Kidney (tissue), 14 donors: ENCODE measurements around the gene LRRC2. TPM values are rescaled to one million over a fixed set of nuclear protein-coding genes. Genes with fewer than 3 reads are reported as not detected.
A peak's percentile ranks its signal among the peaks of the same experiment; 100 is the strongest.

Experiments used
- DNase-seq, 5 donors: peaks; one replicate each; pipeline ENCODE4 v3.0.0-alpha.2; 2013 to 2020
- FAIRE-seq: peaks from 2 replicates; lab custom pipeline; 2012; peaks lifted over from hg19 to GRCh38; lab: Jason Lieb, UNC
- H3K27ac ChIP-seq, 2 donors: one replicate each; pipeline ENCODE4 v1.7.0; 2013; ENCODE audit warnings: low read depth in 2 of 2, low read length in 2 of 2, inconsistent platforms in 1 of 2
- H3K27me3 ChIP-seq: one replicate; pipeline ENCODE4 v1.7.1; 2013; ENCODE audit warnings: low read length, inconsistent platforms; ENCODE audit not compliant: control insufficient read depth, insufficient read depth
- H3K36me3 ChIP-seq, 3 donors: one replicate each; pipeline versions ENCODE4 v1.7.0 to v1.7.1; 2013; ENCODE audit warnings: low read length in 3 of 3, control low read depth in 1 of 3, inconsistent platforms in 1 of 3; ENCODE audit not compliant: insufficient read depth in 3 of 3, control insufficient read depth in 2 of 3
- H3K4me1 ChIP-seq, 3 donors: one replicate each; pipeline versions ENCODE4 v1.7.0 to v1.7.1; 2013; ENCODE audit warnings: low read length in 3 of 3, inconsistent platforms in 1 of 3, low read depth in 1 of 3; ENCODE audit not compliant: control insufficient read depth in 2 of 3, insufficient read depth in 2 of 3
- H3K4me3 ChIP-seq, 3 donors: one replicate each; pipeline versions ENCODE4 v1.7.0 to v1.8.1; 2013; ENCODE audit warnings: low read length in 3 of 3, control low read depth in 1 of 3, inconsistent platforms in 1 of 3
- H3K9ac ChIP-seq, 3 donors: one replicate each; pipeline versions ENCODE4 v1.7.0 to v1.7.1; 2013; ENCODE audit warnings: low read length in 3 of 3, control low read depth in 1 of 3, inconsistent platforms in 1 of 3
- H3K9me3 ChIP-seq, 3 donors: one replicate each; pipeline versions ENCODE4 v1.7.0 to v1.7.1; 2013; ENCODE audit warnings: low read length in 3 of 3, control low read depth in 1 of 3, inconsistent platforms in 1 of 3; ENCODE audit not compliant: control insufficient read depth in 2 of 3, insufficient read depth in 1 of 3
- intact Hi-C: fragments of 100-400 bp; cut with DNase I; formaldehyde crosslinking; loops from one replicate; pipeline ENCODE4 v1.11.1; 2022
- polyA plus RNA-seq: library from polyadenylated mRNA; stranded (reverse); fragments of 350-450 nt; fragmentation: Illumina TruSeq; extraction: RNeasy Lipid Tissue Mini Kit (QIAGEN cat#74804); gene quantifications from one replicate; pipeline ENCODE4 v1.2.3, GENCODE V29; 2014; ENCODE audit warnings: low read depth, low replicate concordance; ENCODE audit not compliant: insufficient read depth
- total RNA-seq: library from RNA; stranded (reverse); fragmentation: NEBNext Ultra II Directional; extraction: Animal tissue kit (Norgen Biotek cat#: 25700); gene quantifications from one replicate; pipeline ENCODE4 v1.2.1, GENCODE V29; 2021
- TF ChIP-seq, protein P1 (sequence below): IDR thresholded peaks from 3 replicates; pipeline ENCODE4 v1.5.1; 2012; ENCODE audit warnings: mild to moderate bottlenecking, moderate library complexity, borderline replicate concordance; ENCODE audit not compliant: insufficient read depth; ENCODE audit errors: extremely low read depth
- donor health status: control.
- donor health status: control.
- donor health status: control.
- donor health status: control.
- donor health status: control.
- donor health status: DM: yes; HTN: yes; CAD: no.
- donor health status: Normal renal cell carcinoma (clear cell type).

LRRC2 gene
- total and polyA plus RNA-seq, 2 donors from 2014 or later = 3.4 to 7.5 TPM

GRCh38 chr3:46541835-46542234 is 24.3 kb downstream of the LRRC2 start:
- Histone ChIP-seq H3K36me3 (no peaks in the 10 kb centered on the region), H3K27me3 (no peaks in the 10 kb centered on the region), H3K4me1 (peaks cover 0 to 3% (median 0%) of the 10 kb centered on the region in 3 donors), H3K9ac (no peak overlapping the region), H3K9me3 (no peaks in the 10 kb centered on the region), H3K4me3 (no peak overlapping the region), H3K27ac (no peak overlapping the region)
- TF ChIP-seq, protein P1, sequence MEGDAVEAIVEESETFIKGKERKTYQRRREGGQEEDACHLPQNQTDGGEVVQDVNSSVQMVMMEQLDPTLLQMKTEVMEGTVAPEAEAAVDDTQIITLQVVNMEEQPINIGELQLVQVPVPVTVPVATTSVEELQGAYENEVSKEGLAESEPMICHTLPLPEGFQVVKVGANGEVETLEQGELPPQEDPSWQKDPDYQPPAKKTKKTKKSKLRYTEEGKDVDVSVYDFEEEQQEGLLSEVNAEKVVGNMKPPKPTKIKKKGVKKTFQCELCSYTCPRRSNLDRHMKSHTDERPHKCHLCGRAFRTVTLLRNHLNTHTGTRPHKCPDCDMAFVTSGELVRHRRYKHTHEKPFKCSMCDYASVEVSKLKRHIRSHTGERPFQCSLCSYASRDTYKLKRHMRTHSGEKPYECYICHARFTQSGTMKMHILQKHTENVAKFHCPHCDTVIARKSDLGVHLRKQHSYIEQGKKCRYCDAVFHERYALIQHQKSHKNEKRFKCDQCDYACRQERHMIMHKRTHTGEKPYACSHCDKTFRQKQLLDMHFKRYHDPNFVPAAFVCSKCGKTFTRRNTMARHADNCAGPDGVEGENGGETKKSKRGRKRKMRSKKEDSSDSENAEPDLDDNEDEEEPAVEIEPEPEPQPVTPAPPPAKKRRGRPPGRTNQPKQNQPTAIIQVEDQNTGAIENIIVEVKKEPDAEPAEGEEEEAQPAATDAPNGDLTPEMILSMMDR = no peak
- FAIRE-seq = no peak
- no peak for DNase-seq
- intact Hi-C loops = no loop called here

GRCh38 chr3:46540550-46540949 is 25.6 kb downstream of the LRRC2 start:
- TF ChIP-seq, protein P1 = no peak
- Histone ChIP-seq H3K27ac (no peak overlapping the region), H3K27me3 (no peaks in the 10 kb centered on the region), H3K4me1 (peaks cover 0 to 3% (median 0%) of the 10 kb centered on the region in 3 donors), H3K4me3 (no peak overlapping the region), H3K9me3 (no peaks in the 10 kb centered on the region), H3K9ac (no peak overlapping the region), H3K36me3 (no peaks in the 10 kb centered on the region)
- FAIRE-seq (no peak), DNase-seq (no peak)
- intact Hi-C loops = no loop called here

DNA sequence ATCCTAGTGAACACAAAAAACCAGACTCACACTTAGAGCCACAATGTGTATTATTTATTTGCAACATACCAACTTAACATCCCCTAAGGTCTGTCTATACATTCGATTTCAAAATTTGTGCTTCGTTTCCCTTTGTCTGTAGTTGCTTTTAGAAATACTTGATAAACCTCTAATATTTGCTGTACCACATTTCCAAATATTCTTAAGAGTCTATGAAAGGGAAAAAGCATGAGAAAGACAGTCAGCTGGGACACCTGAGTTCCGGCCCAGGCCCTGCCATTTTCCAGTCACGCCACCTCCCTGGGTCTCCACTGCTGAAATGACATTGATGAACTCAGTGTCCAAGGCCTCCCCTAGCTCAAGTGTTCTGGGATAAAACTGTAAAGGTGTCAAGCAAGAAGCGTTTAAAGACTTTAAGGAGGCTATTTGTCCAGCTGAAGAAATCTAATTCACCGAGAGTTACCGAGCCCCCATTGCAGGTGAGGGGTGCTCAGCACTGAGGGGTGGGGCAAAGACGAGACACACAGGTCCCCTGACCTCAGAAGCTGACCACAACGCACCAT is 26.6 kb downstream of the LRRC2 start:
- H3K36me3 ChIP-seq = no peaks in the 10 kb centered on the region
- intact Hi-C loops = no loop called here
- peaks cover 0 to 3% (median 0%) of the 10 kb centered on the region in 3 donors for H3K4me1 ChIP-seq
- no peak overlapping the region for H3K9ac ChIP-seq
- no peak for DNase-seq
- peak overlapping the region in 1 of 3 donors; percentile 14 for H3K4me3 ChIP-seq
- no peaks in the 10 kb centered on the region for H3K27me3 ChIP-seq
- TF ChIP-seq, protein P1 = no peak
- FAIRE-seq = no peak
- H3K27ac ChIP-seq = no peak overlapping the region
- no peaks in the 10 kb centered on the region for H3K9me3 ChIP-seq
